ENCODE data around the gene STX8.

Gene STX8

GRCh38 chr17:9424071-9424640, 151.5 kb downstream of the STX8 start:
- TF ChIP-seq, protein P1, sequence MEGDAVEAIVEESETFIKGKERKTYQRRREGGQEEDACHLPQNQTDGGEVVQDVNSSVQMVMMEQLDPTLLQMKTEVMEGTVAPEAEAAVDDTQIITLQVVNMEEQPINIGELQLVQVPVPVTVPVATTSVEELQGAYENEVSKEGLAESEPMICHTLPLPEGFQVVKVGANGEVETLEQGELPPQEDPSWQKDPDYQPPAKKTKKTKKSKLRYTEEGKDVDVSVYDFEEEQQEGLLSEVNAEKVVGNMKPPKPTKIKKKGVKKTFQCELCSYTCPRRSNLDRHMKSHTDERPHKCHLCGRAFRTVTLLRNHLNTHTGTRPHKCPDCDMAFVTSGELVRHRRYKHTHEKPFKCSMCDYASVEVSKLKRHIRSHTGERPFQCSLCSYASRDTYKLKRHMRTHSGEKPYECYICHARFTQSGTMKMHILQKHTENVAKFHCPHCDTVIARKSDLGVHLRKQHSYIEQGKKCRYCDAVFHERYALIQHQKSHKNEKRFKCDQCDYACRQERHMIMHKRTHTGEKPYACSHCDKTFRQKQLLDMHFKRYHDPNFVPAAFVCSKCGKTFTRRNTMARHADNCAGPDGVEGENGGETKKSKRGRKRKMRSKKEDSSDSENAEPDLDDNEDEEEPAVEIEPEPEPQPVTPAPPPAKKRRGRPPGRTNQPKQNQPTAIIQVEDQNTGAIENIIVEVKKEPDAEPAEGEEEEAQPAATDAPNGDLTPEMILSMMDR (IDR thresholded peaks at IDR 0.05; ENCODE audit: control insufficient read depth, extremely low read depth, insufficient read depth): no peak
- DNase-seq (ENCODE audit: low read depth): no peak
- H3K4me3 ChIP-seq (ENCODE audit: low read depth, low read length): no peak overlapping the region

GRCh38 chr17:9421525-9421924, 154.1 kb downstream of the STX8 start:
- TF ChIP-seq, protein P1 (IDR thresholded peaks at IDR 0.05; ENCODE audit: control insufficient read depth, extremely low read depth, insufficient read depth): no peak
- H3K4me3 ChIP-seq (ENCODE audit: low read depth, low read length): no peak overlapping the region
- no peak for DNase-seq (ENCODE audit: low read depth)

DNA sequence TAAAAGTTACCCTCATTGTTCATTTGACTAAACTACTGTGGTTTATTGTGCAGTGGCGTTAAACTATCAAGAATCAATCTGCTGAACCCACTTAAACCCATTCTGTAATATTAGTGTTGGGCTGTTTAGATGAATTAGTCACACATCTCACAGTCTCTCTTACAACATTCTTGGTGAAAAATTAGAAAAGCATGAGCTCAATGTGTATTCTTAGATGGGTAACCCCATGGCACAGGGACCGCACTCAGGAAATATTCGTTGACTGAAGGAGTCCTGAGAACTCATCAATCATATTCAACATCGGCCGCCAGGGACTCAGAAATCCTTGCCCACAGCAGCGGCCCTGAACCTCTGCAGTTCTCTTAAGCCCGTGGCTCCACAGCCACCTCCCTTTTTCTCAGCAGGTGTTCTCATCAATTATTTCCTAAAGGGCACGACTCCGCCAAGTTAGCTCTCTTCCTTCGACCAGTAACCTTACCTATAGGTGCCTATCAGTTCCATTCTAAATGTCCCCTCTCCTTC, 155.6 kb downstream of the STX8 start:
- no peak for DNase-seq (ENCODE audit: low read depth)
- no peak overlapping the region for H3K4me3 ChIP-seq (ENCODE audit: low read depth, low read length)
- TF ChIP-seq, protein P1 (IDR thresholded peaks at IDR 0.05; ENCODE audit: control insufficient read depth, extremely low read depth, insufficient read depth): no peak

DNA sequence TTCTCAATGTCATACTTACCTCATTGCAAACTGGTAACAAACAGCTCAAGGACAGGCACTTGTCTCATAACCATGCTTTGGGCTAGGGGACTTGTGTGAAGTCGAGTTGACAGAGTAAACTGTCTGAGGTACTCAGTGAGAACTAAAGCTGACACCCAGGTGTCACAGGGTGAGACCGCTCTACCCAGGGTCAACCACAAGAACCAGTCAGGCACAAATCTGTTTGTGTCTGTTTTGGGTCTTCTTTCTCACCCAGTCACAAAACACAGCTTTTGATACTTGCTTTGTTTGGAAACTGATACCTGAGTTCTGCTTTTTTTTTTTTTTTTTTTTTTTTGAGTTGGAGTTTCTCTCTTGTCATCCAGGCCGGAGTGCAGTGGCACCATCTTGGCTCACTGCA, 161.1 kb downstream of the STX8 start:
- DNase-seq (ENCODE audit: low read depth): no peak

GRCh38 chr17:9410737-9411136, 164.9 kb downstream of the STX8 start:
- H3K4me3 ChIP-seq (ENCODE audit: low read depth, low read length): no peak overlapping the region
- TF ChIP-seq, protein P1 (IDR thresholded peaks at IDR 0.05; ENCODE audit: control insufficient read depth, extremely low read depth, insufficient read depth): no peak
- DNase-seq (ENCODE audit: low read depth): no peak

More for the DNA sequence above, 161.1 kb downstream of the STX8 start:
- no peak overlapping the region for H3K4me3 ChIP-seq (ENCODE audit: low read depth, low read length)
- TF ChIP-seq, protein P1 (IDR thresholded peaks at IDR 0.05; ENCODE audit: control insufficient read depth, extremely low read depth, insufficient read depth): no peak

- TF ChIP-seq, protein P1 (IDR thresholded peaks at IDR 0.05; ENCODE audit: control insufficient read depth, extremely low read depth, insufficient read depth): no peak
- DNase-seq (ENCODE audit: low read depth): no peak
- H3K4me3 ChIP-seq (ENCODE audit: low read depth, low read length): no peak overlapping the region
Measured at GRCh38 chr17:9410301-9410700, 165.3 kb downstream of the STX8 start.

DNA sequence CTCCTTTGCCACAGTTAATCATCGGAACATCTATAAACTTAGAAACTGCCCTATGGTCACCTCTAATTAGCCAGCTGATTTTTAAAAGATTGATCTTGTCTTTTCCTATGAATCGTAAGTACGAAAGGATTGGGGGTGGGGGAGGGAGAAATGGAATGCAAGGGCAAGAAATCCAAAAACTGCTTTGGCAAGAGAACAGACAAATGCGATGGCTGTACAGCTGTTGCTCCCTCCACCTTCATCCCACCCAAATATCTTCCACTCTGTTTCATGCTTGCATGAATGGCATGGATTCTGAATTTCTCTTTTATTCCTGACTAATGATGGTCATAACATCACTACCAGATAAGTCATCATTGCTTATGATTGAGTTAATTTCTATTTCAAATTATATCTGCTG, 165.7 kb downstream of the STX8 start:
- DNase-seq (ENCODE audit: low read depth): no peak
- TF ChIP-seq, protein P1 (IDR thresholded peaks at IDR 0.05; ENCODE audit: control insufficient read depth, extremely low read depth, insufficient read depth): no peak
- H3K4me3 ChIP-seq (ENCODE audit: low read depth, low read length): no peak overlapping the region

Measured in LNCaP clone FGC (cell line).